Ecto neural progenitor cell (in vitro differentiated cells): ENCODE measurements around the gene MED12L.
"Not testable (repeated sequence)": the region's sequence is repeated elsewhere in the genome, so short reads cannot be mapped to it uniquely, and the experiment has no call there.

Experiments used
- DNase-seq: peaks from one replicate; pipeline ENCODE4 v3.0.0-alpha.2; 2018; ENCODE audit warnings: low spot score

The MED12L gene, protein sequence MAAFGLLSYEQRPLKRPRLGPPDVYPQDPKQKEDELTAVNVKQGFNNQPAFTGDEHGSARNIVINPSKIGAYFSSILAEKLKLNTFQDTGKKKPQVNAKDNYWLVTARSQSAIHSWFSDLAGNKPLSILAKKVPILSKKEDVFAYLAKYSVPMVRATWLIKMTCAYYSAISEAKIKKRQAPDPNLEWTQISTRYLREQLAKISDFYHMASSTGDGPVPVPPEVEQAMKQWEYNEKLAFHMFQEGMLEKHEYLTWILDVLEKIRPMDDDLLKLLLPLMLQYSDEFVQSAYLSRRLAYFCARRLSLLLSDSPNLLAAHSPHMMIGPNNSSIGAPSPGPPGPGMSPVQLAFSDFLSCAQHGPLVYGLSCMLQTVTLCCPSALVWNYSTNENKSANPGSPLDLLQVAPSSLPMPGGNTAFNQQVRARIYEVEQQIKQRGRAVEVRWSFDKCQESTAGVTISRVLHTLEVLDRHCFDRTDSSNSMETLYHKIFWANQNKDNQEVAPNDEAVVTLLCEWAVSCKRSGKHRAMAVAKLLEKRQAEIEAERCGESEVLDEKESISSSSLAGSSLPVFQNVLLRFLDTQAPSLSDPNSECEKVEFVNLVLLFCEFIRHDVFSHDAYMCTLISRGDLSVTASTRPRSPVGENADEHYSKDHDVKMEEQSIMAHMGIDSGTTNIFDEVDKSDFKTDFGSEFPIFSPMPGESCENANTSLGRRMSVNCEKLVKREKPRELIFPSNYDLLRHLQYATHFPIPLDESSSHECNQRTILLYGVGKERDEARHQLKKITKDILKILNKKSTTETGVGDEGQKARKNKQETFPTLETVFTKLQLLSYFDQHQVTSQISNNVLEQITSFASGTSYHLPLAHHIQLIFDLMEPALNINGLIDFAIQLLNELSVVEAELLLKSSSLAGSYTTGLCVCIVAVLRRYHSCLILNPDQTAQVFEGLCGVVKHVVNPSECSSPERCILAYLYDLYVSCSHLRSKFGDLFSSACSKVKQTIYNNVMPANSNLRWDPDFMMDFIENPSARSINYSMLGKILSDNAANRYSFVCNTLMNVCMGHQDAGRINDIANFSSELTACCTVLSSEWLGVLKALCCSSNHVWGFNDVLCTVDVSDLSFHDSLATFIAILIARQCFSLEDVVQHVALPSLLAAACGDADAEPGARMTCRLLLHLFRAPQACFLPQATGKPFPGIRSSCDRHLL (N-terminal part only)

DNA sequence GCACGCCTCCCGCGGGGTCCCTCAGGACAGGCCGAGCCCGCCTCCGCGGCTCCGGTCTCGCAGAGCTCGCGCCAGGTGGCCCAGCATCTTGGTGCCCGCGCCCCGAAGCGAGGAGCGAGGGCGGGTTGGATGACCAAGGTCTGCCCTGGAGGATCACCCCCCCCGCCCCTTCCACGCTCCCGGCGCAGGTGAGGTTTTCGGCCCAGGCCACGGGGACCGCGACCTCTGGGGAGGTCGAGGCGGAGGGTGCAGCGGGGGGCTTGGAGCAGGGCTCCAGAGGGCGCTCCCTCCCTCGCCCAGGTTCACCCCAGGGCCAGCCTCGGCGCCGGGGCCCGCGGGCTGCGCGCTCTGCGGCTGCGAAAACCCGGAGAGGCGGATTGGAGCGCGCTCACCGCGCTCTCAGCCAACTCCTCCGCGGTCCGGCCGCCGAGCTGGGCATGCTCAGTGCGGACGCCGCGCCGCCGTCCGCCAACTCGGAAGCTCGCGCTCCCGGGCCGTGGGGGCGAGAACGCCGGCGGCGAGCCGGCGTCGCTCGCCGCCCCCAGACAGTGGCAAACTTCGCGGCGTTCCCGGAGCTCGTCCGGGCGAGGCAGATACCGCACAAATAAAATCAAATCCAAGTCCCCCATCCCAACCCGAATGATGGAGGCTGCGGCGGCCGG lies at the start of gene MED12L:
Gene MED12L (plus strand): TSS at position 438 of the 662 bp plus-strand sequence. CDS start 1,263 bp downstream, outside the sequence.
- peak; percentile 89 for DNase-seq

DNA sequence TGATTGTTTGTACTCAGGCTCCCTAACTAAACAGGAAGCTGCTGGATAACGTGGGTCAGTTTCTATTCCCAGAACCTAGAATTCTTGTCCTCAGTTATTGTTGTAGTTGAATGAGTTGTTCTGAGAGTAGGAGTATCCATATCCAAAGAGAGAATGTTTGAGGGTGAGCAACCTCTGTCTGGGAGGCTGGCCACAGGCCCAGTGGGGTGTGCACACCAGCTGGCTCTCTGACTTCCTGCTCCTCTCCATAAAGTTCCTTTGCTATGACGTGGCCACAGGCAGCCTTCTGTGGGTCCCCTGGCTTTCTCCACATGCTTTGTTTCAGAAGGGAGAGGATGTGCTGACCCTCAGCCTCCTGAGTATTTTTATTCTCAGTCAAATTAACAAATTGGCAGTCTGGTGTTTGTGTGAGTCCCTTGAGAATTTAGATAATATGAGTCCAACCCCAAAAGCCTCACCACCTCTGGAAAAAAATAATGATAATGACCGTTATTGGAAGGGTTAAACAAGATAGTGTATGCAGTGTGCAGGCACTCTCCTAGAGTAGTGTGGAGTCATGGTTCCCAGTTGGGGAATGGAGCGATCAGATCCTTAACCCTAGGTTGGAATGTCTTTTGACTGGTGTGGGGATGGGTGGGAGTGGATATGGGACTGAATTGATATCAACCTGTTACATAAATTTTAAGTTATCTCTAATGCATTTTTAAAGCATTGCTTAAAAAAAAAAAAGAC lies 47.6 kb upstream of the MED12L start:
- DNase-seq = no peak

DNA sequence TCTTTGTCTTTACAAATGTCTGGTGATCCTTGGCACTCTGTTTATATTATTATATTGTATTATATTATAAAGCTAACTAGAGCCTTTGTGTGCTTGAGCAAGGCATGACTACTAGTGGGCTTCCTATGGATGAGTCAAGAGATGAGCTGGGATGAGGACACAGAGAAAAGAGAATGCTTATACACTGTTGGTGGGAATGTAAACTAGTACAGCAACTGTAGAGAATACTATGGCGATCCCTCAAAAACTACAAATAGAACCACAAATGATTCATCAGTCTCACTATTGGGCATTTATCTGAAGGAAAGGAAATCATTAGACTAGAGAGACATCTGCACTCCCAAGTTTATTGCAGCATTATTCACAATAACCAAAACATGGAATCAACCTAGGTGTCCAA lies 40.8 kb upstream of the MED12L start:
- DNase-seq = no peak

DNA sequence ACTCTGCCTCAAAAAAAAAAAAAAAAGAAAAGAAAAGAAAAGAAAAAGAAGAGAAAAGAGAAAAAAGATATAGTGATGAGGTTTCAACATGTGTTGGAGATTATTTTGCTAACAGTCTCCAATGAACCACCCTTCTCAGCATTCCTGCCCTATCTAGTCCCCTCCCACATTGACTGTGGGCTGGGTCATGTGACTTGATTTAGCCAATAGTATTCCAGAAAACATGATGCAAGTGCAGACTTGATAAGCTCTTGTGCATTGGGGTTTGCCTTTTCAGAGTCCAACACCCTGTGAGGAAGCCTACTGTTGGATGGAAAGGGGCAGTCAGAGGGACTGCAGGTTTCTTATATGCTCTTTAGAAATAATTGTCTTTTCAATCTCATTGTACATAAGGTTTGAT lies 37.8 kb upstream of the MED12L start:
- DNase-seq = no peak

DNA sequence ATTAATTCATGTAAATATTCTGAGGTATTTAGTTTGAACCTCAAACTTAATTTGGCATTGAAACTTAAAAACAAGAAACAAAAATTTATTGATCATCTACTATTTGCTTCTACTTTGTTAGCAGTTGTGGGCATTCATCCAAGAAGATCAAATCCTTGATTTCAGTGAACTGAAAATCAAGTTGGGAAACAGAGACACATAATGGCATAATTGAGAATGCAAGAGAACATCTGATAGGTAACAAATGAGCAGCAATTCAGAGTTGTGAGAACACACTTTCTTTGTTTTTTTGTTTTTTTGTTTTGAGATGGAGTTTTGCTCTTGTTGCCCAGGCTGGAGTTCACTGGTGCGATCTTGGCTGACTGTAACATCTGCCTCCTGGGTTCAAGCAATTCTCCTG lies 33.9 kb upstream of the MED12L start:
- DNase-seq = no peak

DNA sequence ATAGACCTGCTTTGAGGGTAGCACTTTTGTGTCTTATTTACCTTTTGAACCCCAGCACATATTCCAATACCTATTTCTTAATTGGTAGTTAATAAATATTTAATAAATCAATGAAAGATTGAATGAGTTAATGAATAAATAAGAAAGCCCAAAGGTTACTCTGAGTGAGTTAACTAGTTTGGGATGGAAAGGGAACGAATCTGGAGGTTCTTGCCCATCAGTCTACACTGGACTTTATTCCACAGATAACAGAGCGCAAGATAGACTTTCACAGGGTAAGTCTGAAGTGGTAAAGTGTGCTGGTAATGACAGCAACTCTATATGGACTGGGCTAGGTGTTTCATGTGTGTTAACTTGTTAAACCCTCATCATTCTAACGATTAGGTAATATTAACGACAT lies 33.1 kb upstream of the MED12L start:
- no peak for DNase-seq

DNA sequence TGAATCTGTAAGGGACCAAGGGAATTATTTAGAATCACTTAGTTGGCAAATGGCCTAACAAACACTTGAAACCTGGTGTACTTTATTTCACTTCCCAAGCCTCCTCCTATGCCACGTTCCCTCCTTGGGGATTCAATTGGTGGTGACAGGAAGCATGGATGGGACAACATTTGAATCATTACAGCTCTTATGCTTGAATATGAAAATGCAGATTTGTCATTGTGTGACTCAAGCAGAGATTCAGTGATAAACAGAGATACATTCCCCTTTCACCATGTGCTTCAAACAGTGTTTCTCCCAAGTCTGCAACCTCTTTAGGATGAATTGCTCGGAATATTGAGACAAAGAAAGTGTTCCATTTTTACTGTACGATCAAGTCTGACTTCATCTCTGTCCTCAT lies 32.7 kb upstream of the MED12L start:
- DNase-seq = no peak

DNA sequence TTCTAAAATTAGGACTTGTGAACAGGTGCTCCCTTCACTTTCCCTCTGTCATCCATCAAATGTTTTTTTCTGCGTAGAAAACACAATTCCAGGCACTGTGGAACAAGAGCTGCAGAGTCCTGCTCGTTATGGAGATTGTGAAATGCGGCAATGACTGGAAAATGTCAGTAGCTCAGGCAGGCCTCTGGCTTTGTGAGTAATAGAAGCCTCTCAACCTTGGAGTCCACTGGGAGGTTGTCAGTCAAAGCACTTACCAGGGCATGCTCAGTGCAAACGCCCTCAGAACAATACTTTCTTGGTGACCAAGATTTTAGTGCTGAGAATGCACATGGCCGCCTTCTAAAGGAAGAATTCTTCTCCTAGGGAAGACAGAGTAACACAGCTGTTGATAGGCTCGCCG lies 26.7 kb upstream of the MED12L start:
- no peak for DNase-seq

DNA sequence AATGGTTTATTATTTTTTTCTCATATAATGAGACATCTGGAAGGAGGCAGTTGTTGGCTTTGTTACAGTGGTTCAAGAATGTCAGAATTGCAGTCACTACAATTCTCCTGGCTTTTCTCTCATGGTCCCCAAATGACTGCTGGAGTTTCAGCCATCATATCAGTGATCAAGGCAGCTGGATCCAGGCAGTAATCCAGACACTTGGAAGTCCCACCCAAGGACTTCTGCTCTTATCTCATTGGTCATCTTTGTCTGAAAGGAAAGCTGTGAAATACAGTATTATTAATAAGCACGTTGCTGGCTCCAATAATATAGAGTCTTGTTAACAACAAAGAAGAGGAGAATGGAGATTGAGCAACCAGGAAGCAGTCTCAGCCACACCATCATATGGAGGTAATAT lies 22.9 kb upstream of the MED12L start:
- DNase-seq = no peak

DNA sequence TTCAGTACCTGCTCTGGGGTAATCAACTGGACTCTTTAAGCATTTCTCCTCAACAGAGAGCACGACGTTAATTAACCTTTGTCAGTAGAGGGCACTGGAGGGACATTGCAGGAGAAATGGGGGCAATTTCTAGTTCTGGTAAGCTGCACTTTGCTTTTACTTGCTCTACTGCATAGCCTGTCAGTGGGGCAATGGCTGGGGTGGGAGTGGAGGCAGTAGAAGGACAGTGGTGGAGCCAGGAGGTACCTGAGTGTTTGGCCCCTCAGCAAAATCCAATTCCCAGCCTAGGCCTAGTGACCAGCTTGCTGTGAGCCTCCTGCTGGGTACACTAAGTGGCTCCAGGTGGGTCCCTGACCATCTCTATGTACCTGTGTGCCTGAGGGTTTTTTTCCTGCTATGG lies 18.3 kb upstream of the MED12L start:
- DNase-seq = no peak

DNA sequence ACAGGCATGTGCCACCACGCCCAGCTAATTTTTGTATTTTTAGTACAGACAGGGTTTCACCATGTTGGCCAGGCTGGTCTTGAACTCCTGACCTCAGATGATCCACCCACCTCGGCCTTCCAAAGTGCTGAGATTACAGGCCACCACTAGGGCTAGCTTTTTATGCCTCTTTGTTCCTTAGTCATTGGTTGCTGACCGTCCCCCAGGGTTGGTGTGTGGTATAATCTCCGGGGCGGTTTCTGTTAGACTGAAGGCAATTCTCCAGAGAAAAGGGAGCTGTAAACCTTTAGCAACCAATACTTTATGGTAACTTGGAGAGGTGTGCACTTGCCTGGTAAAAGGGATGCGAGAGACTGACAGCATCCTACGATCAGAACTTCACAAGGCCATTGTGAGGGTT lies 12.6 kb upstream of the MED12L start:
- DNase-seq = not testable (repeated sequence)

DNA sequence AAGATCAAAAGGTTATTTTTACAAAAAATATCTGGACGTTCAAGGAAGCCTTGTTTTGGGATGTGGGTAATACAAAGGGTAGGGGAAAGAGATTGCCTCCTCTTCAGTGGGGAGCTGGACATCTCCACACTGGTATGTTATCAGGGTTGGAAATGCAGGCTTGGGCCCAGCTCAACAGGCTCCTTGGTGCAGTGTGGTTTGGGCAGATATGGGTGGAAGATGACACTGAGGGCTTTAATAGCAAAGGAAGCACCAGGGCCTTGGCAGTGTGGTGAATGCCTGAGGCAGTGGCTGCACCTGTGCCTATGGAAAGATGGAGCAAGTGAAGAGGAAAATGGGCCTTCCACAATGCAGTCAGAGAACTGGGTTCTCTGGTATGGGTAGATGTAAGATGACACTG lies 11.2 kb upstream of the MED12L start:
- DNase-seq = no peak

DNA sequence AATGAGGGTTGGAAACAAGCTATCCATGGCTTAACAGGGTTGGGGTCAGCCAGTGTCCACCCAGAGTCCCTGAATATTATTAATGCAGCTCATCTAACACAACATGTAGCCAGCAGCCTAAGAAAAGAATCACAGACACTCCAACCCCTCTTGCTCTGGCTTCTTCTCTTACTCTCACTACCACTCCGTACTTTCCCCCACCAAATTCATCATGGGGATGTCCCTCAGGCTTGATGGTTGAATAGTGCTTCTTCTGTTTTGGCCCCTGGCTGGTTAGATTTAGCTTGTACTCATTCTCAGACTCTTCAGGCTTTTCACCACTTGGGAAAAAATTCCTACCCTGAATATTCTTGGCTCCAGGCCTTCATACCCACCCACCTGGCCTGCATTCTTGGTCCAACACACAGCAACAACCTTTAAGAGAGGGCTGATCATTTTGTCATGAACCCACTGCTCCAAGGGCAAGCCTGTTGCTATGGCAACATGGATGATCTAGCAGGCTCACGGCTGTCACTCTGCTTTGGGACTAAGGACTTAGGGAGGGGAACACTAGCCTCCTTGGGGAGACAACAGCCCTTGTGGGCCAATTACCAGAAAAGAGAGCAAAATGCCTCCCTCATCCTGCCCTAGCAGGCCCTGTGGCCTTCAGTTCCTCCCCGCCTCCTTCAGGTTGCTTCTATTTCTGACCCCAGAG lies 9.4 kb upstream of the MED12L start:
- DNase-seq = no peak

DNA sequence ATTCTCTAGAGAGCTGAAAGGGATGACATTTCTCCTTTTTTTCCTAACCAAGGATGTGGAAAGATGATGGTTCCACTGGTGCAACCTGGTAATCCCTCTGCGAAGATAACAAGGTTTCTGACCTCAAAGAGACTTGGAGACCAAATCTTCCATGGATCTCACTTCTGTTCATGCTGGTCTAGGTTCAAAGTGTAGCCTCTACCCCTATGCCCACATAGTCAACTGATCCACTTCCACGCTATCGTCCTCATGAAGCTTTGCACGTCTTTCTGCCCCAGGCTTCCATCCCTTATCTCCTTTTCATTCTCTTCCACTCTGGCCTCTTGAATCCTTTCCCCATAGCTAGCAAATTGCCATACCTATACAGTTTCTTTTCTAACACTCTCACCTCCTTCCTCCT lies 8.8 kb upstream of the MED12L start:
- DNase-seq = no peak

DNA sequence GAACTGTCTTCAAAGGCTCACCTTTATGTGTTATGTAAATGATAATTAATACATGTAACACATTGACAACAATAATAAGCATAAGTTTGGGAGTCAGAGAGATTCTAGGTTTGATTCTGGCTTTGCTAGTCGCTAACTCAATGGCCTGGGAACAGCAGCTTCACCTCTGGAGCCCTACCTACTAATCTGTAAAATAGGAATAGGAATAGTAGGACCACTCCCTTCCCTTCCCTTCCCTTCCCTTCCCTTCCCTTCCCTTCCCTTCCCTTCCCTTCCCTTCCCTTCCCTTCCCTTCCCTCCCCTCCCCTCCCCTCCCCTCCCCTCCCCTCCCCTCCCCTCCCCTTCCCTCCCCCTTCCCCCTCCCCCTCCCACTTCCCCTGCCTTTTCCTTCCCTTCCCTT lies 4.4 kb upstream of the MED12L start:
- DNase-seq = not testable (repeated sequence)

DNA sequence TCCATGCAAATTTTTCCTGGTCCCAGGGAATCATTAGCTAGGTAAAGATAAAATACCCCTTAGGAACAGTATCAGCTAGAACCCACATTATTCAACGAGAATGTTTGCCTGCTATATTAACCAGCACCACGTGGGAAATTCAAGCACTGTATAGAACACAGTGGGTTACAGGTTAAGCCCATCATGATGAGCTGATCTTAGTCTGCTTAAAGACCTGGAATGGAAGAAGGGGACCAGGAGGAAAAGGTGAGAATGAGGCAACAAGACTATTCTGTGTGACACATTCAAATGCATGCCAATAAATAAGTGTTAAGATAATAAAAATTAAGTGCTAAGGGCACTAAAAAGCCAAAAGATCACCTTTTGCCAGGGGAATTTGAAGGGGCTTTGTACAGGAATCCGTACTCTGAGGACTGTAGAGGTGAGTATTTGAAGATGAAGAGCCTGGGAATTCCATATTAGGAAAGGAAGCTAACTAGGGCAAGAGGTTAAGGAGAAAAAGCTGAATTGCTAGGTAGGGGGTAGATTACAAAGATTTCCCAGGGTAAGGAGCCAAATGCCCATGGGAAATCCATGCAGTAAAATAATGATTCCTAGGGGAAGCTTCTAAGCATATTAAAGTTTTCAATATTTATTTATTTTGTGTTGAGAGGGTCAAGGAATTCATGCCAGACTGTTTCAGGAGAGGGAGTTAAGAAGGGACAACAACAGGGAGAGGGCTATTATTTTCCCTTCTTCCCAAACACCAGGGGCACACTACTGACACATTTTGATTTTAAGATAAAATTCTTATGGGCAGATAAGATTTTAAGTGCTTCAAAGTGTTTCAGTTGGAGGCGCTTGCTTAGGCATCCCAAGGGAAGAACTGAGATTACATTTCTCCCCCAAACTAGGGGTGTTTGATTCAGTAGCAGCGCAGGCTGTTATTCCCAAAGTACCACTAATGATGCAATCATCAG lies 2.3 kb upstream of the MED12L start:
- DNase-seq = peak; percentile 14

DNA sequence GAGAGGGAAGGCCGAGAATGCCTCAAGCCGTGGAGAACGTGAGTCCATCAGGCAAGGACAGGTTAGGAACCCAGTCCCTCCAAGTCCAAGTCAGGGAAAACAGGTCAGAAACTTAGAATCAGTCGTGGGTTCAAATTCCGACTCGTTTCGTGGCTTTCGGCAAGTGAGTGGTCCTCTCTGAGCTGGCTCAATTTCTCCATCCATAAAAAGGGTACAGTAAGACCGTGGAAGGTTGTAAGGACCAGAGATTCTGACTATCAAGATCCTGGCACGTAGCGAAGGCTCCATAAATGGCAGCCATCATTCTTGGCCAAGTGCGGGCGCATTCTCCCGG lies 604 bp upstream of the MED12L start:
- no peak for DNase-seq

DNA sequence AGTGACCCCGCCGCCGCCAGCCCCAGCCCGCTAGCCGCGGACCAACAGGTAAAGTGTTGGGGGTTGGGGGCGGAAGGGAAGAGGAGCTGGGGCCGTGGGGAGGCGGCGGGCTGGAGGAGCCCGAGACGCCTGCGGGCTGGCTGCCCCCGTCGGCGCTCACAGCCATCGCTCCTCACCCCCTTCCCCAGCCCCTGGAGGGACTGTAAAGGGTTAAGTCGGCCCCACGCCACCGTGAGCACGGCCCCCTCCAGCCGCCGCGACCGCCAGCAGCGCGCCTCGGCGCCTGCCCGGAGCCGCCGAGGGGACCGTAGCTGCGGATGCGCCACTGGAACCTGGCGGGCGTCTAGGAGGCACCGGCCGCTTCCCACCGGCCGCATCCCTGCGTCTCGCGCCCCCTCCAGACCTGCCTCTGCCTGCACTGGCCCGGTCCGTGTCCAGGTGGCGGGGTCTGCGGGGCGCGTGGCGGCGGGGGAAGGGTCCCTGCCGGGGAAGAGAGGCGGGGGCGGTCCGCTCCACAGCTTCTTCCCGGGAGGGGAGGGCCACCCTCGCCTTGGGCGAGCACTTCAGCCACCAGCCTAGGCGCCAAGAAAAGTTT lies 522 bp downstream of the MED12L start:
- peak; percentile 79 for DNase-seq
